ENCODE measurements around the gene ZNF284. TPM values are rescaled to one million over a fixed set of nuclear protein-coding genes. Genes with fewer than 3 reads are reported as not detected.

Gene ZNF284
- total RNA-seq, 4 donors from 2014 or later = under 0.01 to 6.3 (median 1.8) TPM

- Histone ChIP-seq H3K4me3 (peak overlapping the region; percentile 44 to 58), H3K9me3 (no peaks in the 10 kb centered on the region), H3K4me1 (no peaks in the 10 kb centered on the region), H3K27ac (peak overlapping the region in 1 of 2 donors; percentile 59), H3K36me3 (no peaks in the 10 kb centered on the region), H3K27me3 (no peaks in the 10 kb centered on the region)
- no peak for TF ChIP-seq POLR2A (IDR thresholded peaks at IDR 0.05)
- TF ChIP-seq CTCF (IDR thresholded peaks at IDR 0.05) = no peak
- DNase-seq = no peak
- intact Hi-C loops (cut with DNase I; ENCODE audit: low total_unique reads) = no loop called here
These were observed 813 bp downstream of the ZNF284 start for GRCh38 chr19:44072543-44073401.

GRCh38 chr19:44076325-44076724 lies 4.4 kb downstream of the ZNF284 start:
- Histone ChIP-seq H3K36me3 (no peaks in the 10 kb centered on the region), H3K4me3 (no peak overlapping the region), H3K4me1 (no peaks in the 10 kb centered on the region), H3K9me3 (no peaks in the 10 kb centered on the region), H3K27me3 (no peaks in the 10 kb centered on the region), H3K27ac (no peak overlapping the region)
- no peak for DNase-seq
- intact Hi-C loops (cut with DNase I; ENCODE audit: low total_unique reads) = no loop called here
- TF ChIP-seq POLR2A (IDR thresholded peaks at IDR 0.05) = no peak
- TF ChIP-seq CTCF (IDR thresholded peaks at IDR 0.05) = no peak

- intact Hi-C loops (cut with DNase I; ENCODE audit: low total_unique reads) = no loop called here
- H3K27ac ChIP-seq = no peak overlapping the region
- no peaks in the 10 kb centered on the region for H3K9me3 ChIP-seq
- H3K4me1 ChIP-seq = no peaks in the 10 kb centered on the region
- no peaks in the 10 kb centered on the region for H3K27me3 ChIP-seq
- TF ChIP-seq POLR2A (IDR thresholded peaks at IDR 0.05) (no peak), CTCF (IDR thresholded peaks at IDR 0.05) (no peak)
- no peak for DNase-seq
- no peak overlapping the region for H3K4me3 ChIP-seq
- no peaks in the 10 kb centered on the region for H3K36me3 ChIP-seq
These were observed 20.1 kb downstream of the ZNF284 start for GRCh38 chr19:44092108-44092507.

GRCh38 chr19:44093931-44094765 lies 22.2 kb downstream of the ZNF284 start, which contains the start of gene ZNF224:
Gene ZNF224, plus strand, starts transcription at chr19:44094361. Its CDS starts 3,513 bp downstream, at chr19:44097874.
- Histone ChIP-seq H3K4me3 (peak within 1 kb of the TSS; percentile 71 to 73), H3K9me3 (no peaks in the 10 kb centered on the region), H3K4me1 (no peaks in the 10 kb centered on the region), H3K27ac (peak within 1 kb of the TSS; percentile 60 to 69), H3K36me3 (no peaks in the 10 kb centered on the region), H3K27me3 (no peaks in the 10 kb centered on the region)
- intact Hi-C loops (cut with DNase I; ENCODE audit: low total_unique reads) = no loop called here
- TF ChIP-seq POLR2A (IDR thresholded peaks at IDR 0.05) (peak in 1 of 2 donors; percentile 20), CTCF (IDR thresholded peaks at IDR 0.05) (no peak)
- DNase-seq = peak; percentile 88 to 92
